Measurements from ENCODE around the gene MOGAT1. TPM values are rescaled to one million over a fixed set of nuclear protein-coding genes. Genes with fewer than 3 reads are reported as not detected.

The MOGAT1 gene
- total RNA-seq, 1 experiment from 2014 or later: not detected

DNA sequence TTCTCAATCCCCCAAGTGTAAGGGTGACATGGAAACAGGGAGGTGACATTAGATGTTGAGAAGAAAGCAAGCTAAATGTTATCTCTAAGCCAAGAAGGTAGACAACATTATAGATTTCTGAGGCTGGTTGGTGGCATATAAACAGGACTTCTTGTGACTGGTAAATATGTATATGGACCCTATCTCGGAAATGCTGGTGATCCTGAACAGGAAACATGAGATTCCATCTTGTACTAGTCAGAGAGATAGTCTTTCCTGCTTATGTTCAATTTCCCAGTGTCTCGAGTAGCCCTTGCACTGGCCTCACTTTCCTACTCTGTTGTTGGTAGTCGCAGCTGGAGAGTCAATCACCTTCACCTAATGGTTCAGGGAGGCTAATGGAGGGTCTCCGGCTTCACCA, 26.8 kb downstream of the MOGAT1 start:
- TF ChIP-seq, protein P1, sequence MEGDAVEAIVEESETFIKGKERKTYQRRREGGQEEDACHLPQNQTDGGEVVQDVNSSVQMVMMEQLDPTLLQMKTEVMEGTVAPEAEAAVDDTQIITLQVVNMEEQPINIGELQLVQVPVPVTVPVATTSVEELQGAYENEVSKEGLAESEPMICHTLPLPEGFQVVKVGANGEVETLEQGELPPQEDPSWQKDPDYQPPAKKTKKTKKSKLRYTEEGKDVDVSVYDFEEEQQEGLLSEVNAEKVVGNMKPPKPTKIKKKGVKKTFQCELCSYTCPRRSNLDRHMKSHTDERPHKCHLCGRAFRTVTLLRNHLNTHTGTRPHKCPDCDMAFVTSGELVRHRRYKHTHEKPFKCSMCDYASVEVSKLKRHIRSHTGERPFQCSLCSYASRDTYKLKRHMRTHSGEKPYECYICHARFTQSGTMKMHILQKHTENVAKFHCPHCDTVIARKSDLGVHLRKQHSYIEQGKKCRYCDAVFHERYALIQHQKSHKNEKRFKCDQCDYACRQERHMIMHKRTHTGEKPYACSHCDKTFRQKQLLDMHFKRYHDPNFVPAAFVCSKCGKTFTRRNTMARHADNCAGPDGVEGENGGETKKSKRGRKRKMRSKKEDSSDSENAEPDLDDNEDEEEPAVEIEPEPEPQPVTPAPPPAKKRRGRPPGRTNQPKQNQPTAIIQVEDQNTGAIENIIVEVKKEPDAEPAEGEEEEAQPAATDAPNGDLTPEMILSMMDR (conservative IDR thresholded peaks at IDR 0.05; ENCODE audit: low read depth, low read length): no peak
- no peak for TF ChIP-seq EZH2 (IDR thresholded peaks at IDR 0.05; ENCODE audit: borderline replicate concordance, low read depth, low read length, poor library complexity, severe bottlenecking)
- Histone ChIP-seq H3K4me1 (ENCODE audit: insufficient read depth, low read length, poor library complexity, severe bottlenecking) (peaks cover 7% of the 10 kb centered on the region), H3K27me3 (replicated peaks; ENCODE audit: insufficient read depth, low read depth, low read length, poor library complexity) (no peaks in the 10 kb centered on the region), H3K36me3 (ENCODE audit: insufficient read depth, low read length, poor library complexity, severe bottlenecking) (no peaks in the 10 kb centered on the region), H3K27ac (ENCODE audit: low read depth, low read length, poor library complexity, severe bottlenecking) (no peak overlapping the region), H3K4me3 (ENCODE audit: low read depth, low read length, poor library complexity, severe bottlenecking) (no peak overlapping the region), H3K9me3 (ENCODE audit: low read depth, low read length, poor library complexity, severe bottlenecking) (no peaks in the 10 kb centered on the region)
- DNase-seq (ENCODE audit: low spot score): no peak
- BruUV-seq (replicated peaks): no TSS peak
- intact Hi-C loops (cut with micrococcal nuclease; ENCODE audit: unreplicated experiment): loop anchor here (10.0 kb wide), 1 partner anchor 1097 kb away; no protein-coding TSS in a partner anchor
- ChIA-PET CTCF (no interaction called here), POLR2A (ENCODE audit: low non-redundant PET) (interaction anchor here (0.7 kb wide), 1 partner anchor 565 kb away, joined by 7 read pairs; no protein-coding TSS in a partner anchor)

DNA sequence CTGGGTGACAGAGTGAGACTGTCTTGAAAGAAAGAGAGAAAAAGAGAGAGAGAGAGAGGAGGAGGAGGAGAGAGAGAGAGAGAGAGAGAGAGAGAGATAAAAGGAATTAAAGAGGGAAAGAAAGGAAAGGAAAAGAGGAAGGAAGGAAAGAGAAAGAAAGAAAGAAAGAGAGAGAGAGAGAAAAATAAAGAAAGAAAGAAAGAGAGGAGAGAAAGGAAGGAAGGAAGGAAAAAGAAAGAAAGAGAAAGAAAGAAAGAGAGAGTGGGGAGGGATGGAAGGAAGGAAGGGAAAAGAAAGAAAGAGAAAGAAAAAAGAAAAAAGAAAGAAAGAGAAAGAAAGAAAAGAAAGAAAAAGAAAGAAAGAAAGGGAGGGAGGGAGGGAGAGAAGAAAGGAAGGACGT, 29.8 kb downstream of the MOGAT1 start:
- Histone ChIP-seq H3K4me3 (ENCODE audit: low read depth, low read length, poor library complexity, severe bottlenecking) (no peak overlapping the region), H3K4me1 (ENCODE audit: insufficient read depth, low read length, poor library complexity, severe bottlenecking) (no peaks in the 10 kb centered on the region), H3K9me3 (ENCODE audit: low read depth, low read length, poor library complexity, severe bottlenecking) (no peaks in the 10 kb centered on the region), H3K27me3 (replicated peaks; ENCODE audit: insufficient read depth, low read depth, low read length, poor library complexity) (no peaks in the 10 kb centered on the region), H3K27ac (ENCODE audit: low read depth, low read length, poor library complexity, severe bottlenecking) (no peak overlapping the region), H3K36me3 (ENCODE audit: insufficient read depth, low read length, poor library complexity, severe bottlenecking) (no peaks in the 10 kb centered on the region)
- no peak for DNase-seq (ENCODE audit: low spot score)
- no peak for TF ChIP-seq EZH2 (IDR thresholded peaks at IDR 0.05; ENCODE audit: borderline replicate concordance, low read depth, low read length, poor library complexity, severe bottlenecking)
- TF ChIP-seq, protein P1 (conservative IDR thresholded peaks at IDR 0.05; ENCODE audit: low read depth, low read length): no peak
- BruUV-seq (replicated peaks): no TSS peak
- ChIA-PET CTCF (no interaction called here), POLR2A (ENCODE audit: low non-redundant PET) (interaction anchor here (0.7 kb wide), 1 partner anchor 22 kb away, joined by 14 read pairs; no protein-coding TSS in a partner anchor)
- intact Hi-C loops (cut with micrococcal nuclease; ENCODE audit: unreplicated experiment): no loop called here

DNA sequence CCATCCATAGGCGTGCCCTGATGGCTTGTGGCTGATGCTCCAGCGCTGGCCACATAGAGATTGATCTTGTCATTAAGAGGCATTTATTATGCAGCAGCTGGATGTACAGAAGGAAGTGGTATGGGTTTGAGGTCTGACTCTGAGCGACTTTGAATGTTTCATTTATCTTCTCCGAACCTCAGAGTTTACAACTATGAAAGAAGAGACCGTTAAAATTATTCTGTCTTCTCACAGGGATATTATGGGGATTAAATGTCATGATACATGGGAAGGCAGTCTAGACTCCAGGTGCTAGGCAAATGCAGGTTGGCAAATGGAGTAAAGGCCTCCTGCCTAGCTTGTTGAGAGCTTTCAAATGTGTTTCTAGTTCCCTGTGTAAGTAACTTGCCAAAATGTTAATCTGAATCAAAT, 30.3 kb downstream of the MOGAT1 start:
- H3K4me1 ChIP-seq (ENCODE audit: insufficient read depth, low read length, poor library complexity, severe bottlenecking): no peaks in the 10 kb centered on the region
- H3K4me3 ChIP-seq (ENCODE audit: low read depth, low read length, poor library complexity, severe bottlenecking): no peak overlapping the region
- no peak for TF ChIP-seq EZH2 (IDR thresholded peaks at IDR 0.05; ENCODE audit: borderline replicate concordance, low read depth, low read length, poor library complexity, severe bottlenecking)
- CTCF ChIA-PET: interaction anchor here (0.7 kb wide), 1 partner anchor 192 kb away, joined by 3 read pairs; no protein-coding TSS in a partner anchor
- H3K27me3 ChIP-seq (replicated peaks; ENCODE audit: insufficient read depth, low read depth, low read length, poor library complexity): no peaks in the 10 kb centered on the region
- POLR2A ChIA-PET (ENCODE audit: low non-redundant PET): no interaction called here
- no peaks in the 10 kb centered on the region for H3K9me3 ChIP-seq (ENCODE audit: low read depth, low read length, poor library complexity, severe bottlenecking)
- no peak for DNase-seq (ENCODE audit: low spot score)
- no peaks in the 10 kb centered on the region for H3K36me3 ChIP-seq (ENCODE audit: insufficient read depth, low read length, poor library complexity, severe bottlenecking)
- no peak overlapping the region for H3K27ac ChIP-seq (ENCODE audit: low read depth, low read length, poor library complexity, severe bottlenecking)
- intact Hi-C loops (cut with micrococcal nuclease; ENCODE audit: unreplicated experiment): no loop called here
- BruUV-seq (replicated peaks): no TSS peak

DNA sequence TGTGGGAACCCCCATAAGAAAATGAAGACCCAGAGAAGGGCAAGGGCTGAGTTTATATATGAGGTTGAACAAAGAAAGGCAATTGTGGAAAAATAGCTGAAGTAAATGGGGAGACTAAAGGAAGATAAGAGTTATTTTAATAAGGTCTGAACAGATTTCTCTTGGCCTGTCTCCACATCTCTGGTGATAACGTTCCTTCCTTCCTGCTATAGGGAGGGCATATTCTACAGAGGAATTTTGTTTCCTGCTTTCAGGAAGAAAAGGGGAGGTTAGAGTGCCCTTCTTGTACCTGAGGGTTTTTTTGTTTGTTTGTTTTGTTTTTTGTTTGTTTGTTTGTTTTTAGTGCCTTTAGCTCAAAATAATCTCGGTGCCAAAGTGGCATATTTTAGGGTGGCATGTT, 31.6 kb downstream of the MOGAT1 start:
- POLR2A ChIA-PET (ENCODE audit: low non-redundant PET): no interaction called here

More for the DNA sequence above, 31.6 kb downstream of the MOGAT1 start:
- no peak overlapping the region for H3K27ac ChIP-seq (ENCODE audit: low read depth, low read length, poor library complexity, severe bottlenecking)
- TF ChIP-seq, protein P1 (conservative IDR thresholded peaks at IDR 0.05; ENCODE audit: low read depth, low read length): no peak
- no peak overlapping the region for H3K4me3 ChIP-seq (ENCODE audit: low read depth, low read length, poor library complexity, severe bottlenecking)
- DNase-seq (ENCODE audit: low spot score): no peak
- no peaks in the 10 kb centered on the region for H3K27me3 ChIP-seq (replicated peaks; ENCODE audit: insufficient read depth, low read depth, low read length, poor library complexity)
- H3K9me3 ChIP-seq (ENCODE audit: low read depth, low read length, poor library complexity, severe bottlenecking): no peaks in the 10 kb centered on the region
- no TSS peak for BruUV-seq (replicated peaks)
- H3K36me3 ChIP-seq (ENCODE audit: insufficient read depth, low read length, poor library complexity, severe bottlenecking): no peaks in the 10 kb centered on the region
- CTCF ChIA-PET: no interaction called here
- H3K4me1 ChIP-seq (ENCODE audit: insufficient read depth, low read length, poor library complexity, severe bottlenecking): peaks cover 4% of the 10 kb centered on the region
- intact Hi-C loops (cut with micrococcal nuclease; ENCODE audit: unreplicated experiment): no loop called here

All from A673 (cell line).